NCI-H69 (cell line): ENCODE data around the gene HCAR3.

Experiments used
- DNase-seq: peaks from one replicate; lab custom pipeline; 2025; lab: John Stamatoyannopoulos, UW

The HCAR3 gene

GRCh38 chr12:122669397-122670070, 47.1 kb downstream of the HCAR3 start:
- DNase-seq: no peak

- no peak for DNase-seq
Observed at GRCh38 chr12:122668268-122668667, 48.3 kb downstream of the HCAR3 start.

GRCh38 chr12:122665759-122666158, 50.9 kb downstream of the HCAR3 start:
- DNase-seq: no peak

GRCh38 chr12:122665349-122665748, 51.3 kb downstream of the HCAR3 start:
- DNase-seq: no peak
